GM23338 (cell line): ENCODE data around the gene LAPTM5. TPM values are rescaled to one million over a fixed set of nuclear protein-coding genes. Genes with fewer than 3 reads are reported as not detected.

Source experiments
- ATAC-seq: fragments of 200-7000 bp; cut with Tn5 transposase; 3 replicates; pipeline ENCODE4 v1.9.1; 2020
- DNase-seq: peaks from one replicate; pipeline ENCODE4 v3.0.0-alpha.2; 2015; ENCODE audit warnings: low spot score
- H2AFZ ChIP-seq: fragments of 200-600 bp; sonication (generic); 2 replicates; pipeline ENCODE4 v1.8.0; 2016; ENCODE audit warnings: antibody characterized with exemption, mild to moderate bottlenecking, moderate library complexity
- H3F3A ChIP-seq: fragments of 200-600 bp; sonication (generic); replicated peaks from 2 replicates; pipeline ENCODE4 v1.8.0; 2017; ENCODE audit warnings: antibody characterized with exemption, mixed run types, low read depth
- H3K27ac ChIP-seq: fragments of 200-600 bp; sonication (generic); 2 replicates; pipeline ENCODE4 v1.6.1; 2016; ENCODE audit warnings: low read depth
- H3K27me3 ChIP-seq: fragments of 200-600 bp; sonication (generic); 2 replicates; pipeline ENCODE4 v1.8.0; 2016; ENCODE audit warnings: mild to moderate bottlenecking, mixed run types, moderate library complexity; ENCODE audit not compliant: insufficient read depth
- H3K36me3 ChIP-seq: fragments of 200-600 bp; sonication (generic); 2 replicates; pipeline ENCODE4 v1.8.0; 2016; ENCODE audit warnings: mild to moderate bottlenecking; ENCODE audit not compliant: insufficient read depth
- H3K4me1 ChIP-seq: fragments of 200-600 bp; sonication (generic); 2 replicates; pipeline ENCODE4 v1.8.0; 2016; ENCODE audit warnings: mild to moderate bottlenecking, moderate library complexity; ENCODE audit not compliant: insufficient read depth
- H3K4me2 ChIP-seq: fragments of 200-600 bp; sonication (generic); 2 replicates; pipeline ENCODE4 v1.7.1; 2017; ENCODE audit warnings: mixed run types
- H3K4me3 ChIP-seq: fragments of 200-600 bp; sonication (generic); 2 replicates; pipeline ENCODE4 v1.6.1; 2016; ENCODE audit warnings: mixed run types
- H3K79me2 ChIP-seq: fragments of 200-600 bp; sonication (generic); replicated peaks from 2 replicates; pipeline ENCODE4 v1.8.0; 2017; ENCODE audit warnings: mild to moderate bottlenecking; ENCODE audit not compliant: insufficient read depth
- H3K9me2 ChIP-seq: fragments of 200-600 bp; sonication (generic); 2 replicates; pipeline ENCODE4 v1.8.0; 2017; ENCODE audit not compliant: insufficient read depth
- H4K20me1 ChIP-seq: fragments of 200-600 bp; sonication (generic); replicated peaks from 2 replicates; pipeline ENCODE4 v1.8.0; 2017; ENCODE audit warnings: mild to moderate bottlenecking; ENCODE audit not compliant: insufficient read depth
- H3K27ac Mint-ChIP-seq: 2 replicates; pipeline ENCODE4 v1.8.0; 2020; ENCODE audit warnings: inconsistent platforms, mild to moderate bottlenecking, moderate library complexity, mixed read lengths
- H3K27me3 Mint-ChIP-seq: 3 replicates; pipeline ENCODE4 v1.8.0; 2022; ENCODE audit warnings: low read depth, mild to moderate bottlenecking, moderate library complexity, mixed read lengths, inconsistent platforms; ENCODE audit not compliant: insufficient read depth, poor library complexity
- H3K36me3 Mint-ChIP-seq: 3 replicates; pipeline ENCODE4 v1.8.0; 2021; ENCODE audit warnings: low read depth, mild to moderate bottlenecking, inconsistent platforms, moderate library complexity, mixed read lengths
- H3K4me1 Mint-ChIP-seq: 3 replicates; pipeline ENCODE4 v1.8.0; 2020; ENCODE audit warnings: mild to moderate bottlenecking, inconsistent platforms, mixed read lengths
- H3K4me3 Mint-ChIP-seq: 3 replicates; pipeline ENCODE4 v1.8.0; 2021; ENCODE audit warnings: moderate library complexity, mild to moderate bottlenecking, inconsistent platforms, mixed read lengths
- H3K9me3 Mint-ChIP-seq: 3 replicates; pipeline ENCODE4 v1.8.0; 2020; ENCODE audit warnings: moderate library complexity, mild to moderate bottlenecking, inconsistent platforms, mixed read lengths
- CREB1 ChIP-seq: fragments of 250-450 bp; sonication (Bioruptor Pico); IDR thresholded peaks from 2 replicates; pipeline ENCODE4 v1.5.0; 2020; ENCODE audit warnings: low read depth, mild to moderate bottlenecking, moderate library complexity
- EZH2 ChIP-seq: fragments of 200-600 bp; sonication (generic); IDR thresholded peaks from one replicate; pipeline ENCODE4 v1.8.0; 2017; ENCODE audit warnings: antibody characterized with exemption, mild to moderate bottlenecking, low read depth; ENCODE audit not compliant: unreplicated experiment
- EZH2phosphoT487 ChIP-seq: fragments of 200-600 bp; sonication (generic); IDR thresholded peaks from one replicate; pipeline ENCODE4 v1.8.1; 2018; ENCODE audit warnings: antibody characterized with exemption; ENCODE audit not compliant: unreplicated experiment
- JUNB ChIP-seq: IDR thresholded peaks from one replicate; pipeline ENCODE4 v1.6.1; 2016; ENCODE audit warnings: antibody characterized with exemption; ENCODE audit not compliant: unreplicated experiment
- NANOG ChIP-seq: IDR thresholded peaks from 2 replicates; pipeline ENCODE4 v1.6.1; 2016; ENCODE audit warnings: antibody characterized with exemption, borderline replicate concordance
- POLR2AphosphoS5 ChIP-seq: IDR thresholded peaks from 2 replicates; pipeline ENCODE4 v1.6.1; 2016; ENCODE audit warnings: antibody characterized with exemption, low read depth
- STAT1 ChIP-seq: IDR thresholded peaks from one replicate; pipeline ENCODE4 v1.6.1; 2016; ENCODE audit warnings: antibody characterized with exemption; ENCODE audit not compliant: unreplicated experiment
- ZNF114 ChIP-seq: fragments of 250-450 bp; sonication (Bioruptor Pico); IDR thresholded peaks from 2 replicates; pipeline ENCODE4 v1.5.0; 2020; ENCODE audit warnings: mild to moderate bottlenecking, moderate library complexity
- ZNF331 ChIP-seq: fragments of 250-450 bp; sonication (Bioruptor Pico); IDR thresholded peaks from 2 replicates; pipeline ENCODE4 v1.5.0; 2020; ENCODE audit warnings: low read depth, mild to moderate bottlenecking, moderate library complexity
- ZNF462 ChIP-seq: fragments of 250-450 bp; sonication (Bioruptor Pico); IDR thresholded peaks from 2 replicates; pipeline ENCODE4 v1.5.0; 2020; ENCODE audit warnings: mild to moderate bottlenecking, moderate library complexity
- polyA plus RNA-seq: library from polyadenylated mRNA; unstranded; fragments of >200 nt; fragmentation: Nextera tagmentation; extraction: Ambion mirVana; gene quantifications from 2 replicates; pipeline ENCODE4 v1.2.1, GENCODE V29; 2016
- total RNA-seq: library from RNA; depleted of rRNA; stranded (reverse); fragments of >200 nt; shearing (Covaris generic); gene quantifications from 2 replicates; pipeline ENCODE4 v1.2.3, GENCODE V29; 2014
- TF ChIP-seq, protein P1 (sequence below): IDR thresholded peaks from 2 replicates; pipeline ENCODE4 v1.6.1; 2016; ENCODE audit warnings: antibody characterized with exemption
- TF ChIP-seq, protein P2 (sequence below): IDR thresholded peaks from one replicate; pipeline ENCODE4 v1.6.1; 2018; ENCODE audit warnings: antibody characterized with exemption; ENCODE audit not compliant: unreplicated experiment

LAPTM5 gene
- total and polyA plus RNA-seq, 2 experiments from 2014 or later, result 0.21 TPM; not detected in 1

DNA sequence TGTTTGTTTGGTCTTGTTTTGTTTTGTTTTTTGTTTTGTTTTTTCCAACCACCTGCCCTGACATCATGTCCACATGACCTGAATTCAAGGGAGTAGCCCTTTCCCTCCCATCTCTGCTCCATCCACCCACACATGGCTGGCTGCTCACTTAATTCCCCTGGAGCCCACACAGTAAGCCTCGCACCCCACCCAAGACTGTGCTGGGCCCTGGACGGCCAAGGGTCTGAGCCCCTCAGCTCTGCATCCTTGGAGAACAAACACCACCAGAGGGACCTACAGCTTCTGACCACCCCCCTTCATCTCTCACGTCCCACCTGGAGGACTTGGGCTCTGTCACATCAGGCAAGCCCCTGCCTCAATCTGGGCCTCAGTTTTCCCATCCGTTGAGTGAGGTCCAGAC is 73.3 kb downstream of the LAPTM5 start:
- Mint-ChIP-seq H3K9me3 (peaks cover 10% of the 10 kb centered on the region; the same call in 2 of the 3 replicates), H3K27ac (no peak overlapping the region), H3K4me3 (no peak overlapping the region), H3K27me3 (peaks cover 27% of the 10 kb centered on the region), H3K36me3 (no peaks in the 10 kb centered on the region), H3K4me1 (peaks cover 20% of the 10 kb centered on the region)
- peaks cover 20% of the 10 kb centered on the region for H3K4me1 ChIP-seq
- H3K36me3 ChIP-seq, result no peaks in the 10 kb centered on the region
- DNase-seq (no peak), ATAC-seq (no peak)
- H4K20me1 ChIP-seq, result no peaks in the 10 kb centered on the region
- TF ChIP-seq, protein P1, sequence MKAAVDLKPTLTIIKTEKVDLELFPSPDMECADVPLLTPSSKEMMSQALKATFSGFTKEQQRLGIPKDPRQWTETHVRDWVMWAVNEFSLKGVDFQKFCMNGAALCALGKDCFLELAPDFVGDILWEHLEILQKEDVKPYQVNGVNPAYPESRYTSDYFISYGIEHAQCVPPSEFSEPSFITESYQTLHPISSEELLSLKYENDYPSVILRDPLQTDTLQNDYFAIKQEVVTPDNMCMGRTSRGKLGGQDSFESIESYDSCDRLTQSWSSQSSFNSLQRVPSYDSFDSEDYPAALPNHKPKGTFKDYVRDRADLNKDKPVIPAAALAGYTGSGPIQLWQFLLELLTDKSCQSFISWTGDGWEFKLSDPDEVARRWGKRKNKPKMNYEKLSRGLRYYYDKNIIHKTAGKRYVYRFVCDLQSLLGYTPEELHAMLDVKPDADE, result no peak
- TF ChIP-seq, protein P2, sequence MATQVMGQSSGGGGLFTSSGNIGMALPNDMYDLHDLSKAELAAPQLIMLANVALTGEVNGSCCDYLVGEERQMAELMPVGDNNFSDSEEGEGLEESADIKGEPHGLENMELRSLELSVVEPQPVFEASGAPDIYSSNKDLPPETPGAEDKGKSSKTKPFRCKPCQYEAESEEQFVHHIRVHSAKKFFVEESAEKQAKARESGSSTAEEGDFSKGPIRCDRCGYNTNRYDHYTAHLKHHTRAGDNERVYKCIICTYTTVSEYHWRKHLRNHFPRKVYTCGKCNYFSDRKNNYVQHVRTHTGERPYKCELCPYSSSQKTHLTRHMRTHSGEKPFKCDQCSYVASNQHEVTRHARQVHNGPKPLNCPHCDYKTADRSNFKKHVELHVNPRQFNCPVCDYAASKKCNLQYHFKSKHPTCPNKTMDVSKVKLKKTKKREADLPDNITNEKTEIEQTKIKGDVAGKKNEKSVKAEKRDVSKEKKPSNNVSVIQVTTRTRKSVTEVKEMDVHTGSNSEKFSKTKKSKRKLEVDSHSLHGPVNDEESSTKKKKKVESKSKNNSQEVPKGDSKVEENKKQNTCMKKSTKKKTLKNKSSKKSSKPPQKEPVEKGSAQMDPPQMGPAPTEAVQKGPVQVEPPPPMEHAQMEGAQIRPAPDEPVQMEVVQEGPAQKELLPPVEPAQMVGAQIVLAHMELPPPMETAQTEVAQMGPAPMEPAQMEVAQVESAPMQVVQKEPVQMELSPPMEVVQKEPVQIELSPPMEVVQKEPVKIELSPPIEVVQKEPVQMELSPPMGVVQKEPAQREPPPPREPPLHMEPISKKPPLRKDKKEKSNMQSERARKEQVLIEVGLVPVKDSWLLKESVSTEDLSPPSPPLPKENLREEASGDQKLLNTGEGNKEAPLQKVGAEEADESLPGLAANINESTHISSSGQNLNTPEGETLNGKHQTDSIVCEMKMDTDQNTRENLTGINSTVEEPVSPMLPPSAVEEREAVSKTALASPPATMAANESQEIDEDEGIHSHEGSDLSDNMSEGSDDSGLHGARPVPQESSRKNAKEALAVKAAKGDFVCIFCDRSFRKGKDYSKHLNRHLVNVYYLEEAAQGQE, result no peak
- TF ChIP-seq CREB1 (CRISPR knock-in tag), result no peak
- TF ChIP-seq EZH2phosphoT487, result no peak
- TF ChIP-seq EZH2, result no peak
- TF ChIP-seq POLR2AphosphoS5, result no peak
- TF ChIP-seq ZNF462 (CRISPR knock-in tag), result no peak
- TF ChIP-seq NANOG, result no peak
- no peak for TF ChIP-seq STAT1
- no peak for TF ChIP-seq ZNF114
- TF ChIP-seq ZNF331 (CRISPR knock-in tag), result no peak
- TF ChIP-seq JUNB, result no peak
- H3F3A ChIP-seq, result no peaks in the 10 kb centered on the region; the same call in 1 of the 2 replicates
- H3K4me3 ChIP-seq, result no peak overlapping the region
- H3K27me3 ChIP-seq, result peaks cover 5% of the 10 kb centered on the region; the same call in 1 of the 2 replicates
- no peaks in the 10 kb centered on the region for H3K79me2 ChIP-seq
- H3K9me2 ChIP-seq, result no peaks in the 10 kb centered on the region
- H3K27ac ChIP-seq, result no peak overlapping the region
- H2AFZ ChIP-seq, result no peak overlapping the region
- 0 out of 2 replicates have a peak overlapping the region, but pooled peaks have one; percentile 91 for H3K4me2 ChIP-seq
